Endodermal cell (in vitro differentiated cells): Measurements from ENCODE around the gene AHI1. TPM values are rescaled to one million over a fixed set of nuclear protein-coding genes. Genes with fewer than 3 reads are reported as not detected.

Source experiments
- DNase-seq: peaks from one replicate; pipeline ENCODE4 v3.0.0-alpha.2; 2017
- H3K27ac ChIP-seq: 2 replicates; pipeline ENCODE4 v1.5.1; 2013; ENCODE audit warnings: mild to moderate bottlenecking, low read depth, low read length, moderate library complexity
- H3K27me3 ChIP-seq: 2 replicates; pipeline ENCODE4 v1.6.1; 2013; ENCODE audit warnings: mild to moderate bottlenecking, low read length, moderate library complexity; ENCODE audit not compliant: insufficient read depth, control insufficient read depth, poor library complexity, severe bottlenecking
- H3K36me3 ChIP-seq: 2 replicates; pipeline ENCODE4 v1.7.0; 2013; ENCODE audit warnings: mild to moderate bottlenecking, low read length, moderate library complexity; ENCODE audit not compliant: control insufficient read depth, insufficient read depth
- H3K4me1 ChIP-seq: one replicate; pipeline ENCODE4 v1.7.0; 2013; ENCODE audit warnings: low read length; ENCODE audit not compliant: control insufficient read depth, insufficient read depth
- H3K4me3 ChIP-seq: 2 replicates; pipeline ENCODE4 v1.5.1; 2013; ENCODE audit warnings: mild to moderate bottlenecking, low read length, moderate library complexity
- H3K9ac ChIP-seq: 2 replicates; pipeline ENCODE4 v1.6.1; 2013; ENCODE audit warnings: mild to moderate bottlenecking, low read length, moderate library complexity; ENCODE audit not compliant: poor library complexity, severe bottlenecking; ENCODE audit errors: extremely low read depth
- H3K9me3 ChIP-seq: 2 replicates; pipeline ENCODE4 v1.6.1; 2013; ENCODE audit warnings: mild to moderate bottlenecking, low read length, moderate library complexity; ENCODE audit not compliant: control insufficient read depth
- H3K27ac Mint-ChIP-seq: 2 replicates; pipeline ENCODE4 v1.8.0; 2020; ENCODE audit warnings: mixed read lengths
- H3K27me3 Mint-ChIP-seq: 2 replicates; pipeline ENCODE4 v1.8.0; 2021; ENCODE audit warnings: mild to moderate bottlenecking, mixed read lengths; ENCODE audit not compliant: insufficient read depth
- H3K36me3 Mint-ChIP-seq: 2 replicates; pipeline ENCODE4 v1.8.0; 2020; ENCODE audit warnings: low read depth, mixed read lengths
- H3K4me1 Mint-ChIP-seq: 2 replicates; pipeline ENCODE4 v1.8.0; 2020; ENCODE audit warnings: mixed read lengths
- H3K4me3 Mint-ChIP-seq: 2 replicates; pipeline ENCODE4 v1.8.0; 2020; ENCODE audit warnings: mild to moderate bottlenecking, moderate library complexity, mixed read lengths
- H3K9me3 Mint-ChIP-seq: 2 replicates; pipeline ENCODE4 v1.8.0; 2020; ENCODE audit warnings: mild to moderate bottlenecking, mixed read lengths
- CTCF ChIP-seq: fragments of 200-600 bp; sonication (generic); conservative IDR thresholded peaks from 2 replicates; pipeline ENCODE4 v1.5.0; 2021; ENCODE audit warnings: antibody characterized with exemption, mild to moderate bottlenecking
- whole genome bisulfite sequencing, 2 experiments: methylation state at CpG; one replicate each; pipeline versions ENCODE4 v1.1.5 to v1.1.7; 2013; ENCODE audit warnings: missing lambda C conversion rate in 2 of 2, mixed read lengths in 1 of 2; ENCODE audit not compliant: insufficient coverage in 1 of 2, insufficient read length in 1 of 2; 5-methylcytosine and 5-hydroxymethylcytosine counted together
- total RNA-seq, 2 donors: library from RNA; stranded (reverse); fragmentation: NEBNext Ultra II Directional in 1 of 2; extraction: Animal tissue kit (Norgen Biotek cat#: 25700) in 1 of 2; gene quantifications; 2 replicates in 1 of 2; 3 replicates in 1 of 2; pipeline ENCODE4 v1.2.1, GENCODE V29; 2021

Gene AHI1
- total RNA-seq, 2 donors from 2014 or later = 24.9 to 34.9 TPM

- Mint-ChIP-seq H3K36me3 (peaks cover 17% of the 10 kb centered on the region), H3K9me3 (no peaks in the 10 kb centered on the region), H3K27ac (no peak overlapping the region), H3K27me3 (no peaks in the 10 kb centered on the region), H3K4me1 (peaks cover 4% of the 10 kb centered on the region), H3K4me3 (no peak overlapping the region)
- Histone ChIP-seq H3K9ac (no peak overlapping the region), H3K4me3 (no peak overlapping the region), H3K36me3 (peaks cover 15% of the 10 kb centered on the region), H3K4me1 (no peaks in the 10 kb centered on the region), H3K9me3 (no peaks in the 10 kb centered on the region), H3K27ac (no peak overlapping the region), H3K27me3 (no peaks in the 10 kb centered on the region)
- no peak for TF ChIP-seq CTCF
- WGBS, 2 experiments = 100% methylated on average over 1 of the region's 1 CpG; no CpG with 5 or more reads in 1 of the 2 experiments
- no peak for DNase-seq
Observed at GRCh38 chr6:135465307-135465706, 32.2 kb downstream of the AHI1 start.

- Mint-ChIP-seq H3K9me3 (no peaks in the 10 kb centered on the region), H3K36me3 (peaks cover 17% of the 10 kb centered on the region), H3K27me3 (no peaks in the 10 kb centered on the region), H3K4me3 (no peak overlapping the region), H3K27ac (no peak overlapping the region), H3K4me1 (peaks cover 4% of the 10 kb centered on the region)
- no peaks in the 10 kb centered on the region for H3K9me3 ChIP-seq
- no peaks in the 10 kb centered on the region for H3K4me1 ChIP-seq
- H3K4me3 ChIP-seq = no peak overlapping the region
- no peak for TF ChIP-seq CTCF
- no peak overlapping the region for H3K27ac ChIP-seq
- no peak overlapping the region for H3K9ac ChIP-seq
- no peak for DNase-seq
- no peaks in the 10 kb centered on the region for H3K27me3 ChIP-seq
- WGBS, 2 experiments = 97 to 100% methylated on average over 1 of the region's 1 CpG
- peaks cover 15% of the 10 kb centered on the region for H3K36me3 ChIP-seq
Observed at GRCh38 chr6:135464634-135465033, 32.9 kb downstream of the AHI1 start.

GRCh38 chr6:135461208-135461607, 36.3 kb downstream of the AHI1 start:
- no peaks in the 10 kb centered on the region for H3K27me3 Mint-ChIP-seq
- Histone ChIP-seq H3K36me3 (peaks cover 11% of the 10 kb centered on the region), H3K27me3 (no peaks in the 10 kb centered on the region), H3K9ac (no peak overlapping the region), H3K4me3 (no peak overlapping the region), H3K9me3 (no peaks in the 10 kb centered on the region), H3K27ac (no peak overlapping the region), H3K4me1 (no peaks in the 10 kb centered on the region)
- 91% methylated on average over 1 of the region's 1 CpG; no CpG with 5 or more reads in 1 of the 2 experiments for WGBS, 2 experiments
- no peaks in the 10 kb centered on the region for H3K9me3 Mint-ChIP-seq
- no peak for DNase-seq
- no peak overlapping the region for H3K4me3 Mint-ChIP-seq
- H3K36me3 Mint-ChIP-seq = peaks cover 17% of the 10 kb centered on the region
- peaks cover 4% of the 10 kb centered on the region for H3K4me1 Mint-ChIP-seq
- H3K27ac Mint-ChIP-seq = no peak overlapping the region
- TF ChIP-seq CTCF = no peak
